Kidney epithelial cell (primary cell): Measurements from ENCODE around the gene LYZL4. TPM values are rescaled to one million over a fixed set of nuclear protein-coding genes. Genes with fewer than 3 reads are reported as not detected.
A peak's percentile ranks its signal among the peaks of the same experiment; 100 is the strongest.

Experiments
- DNase-seq: peaks from one replicate; pipeline ENCODE4 v3.0.0-alpha.2; 2010; ENCODE audit warnings: low read depth
- H3K27me3 ChIP-seq: 2 replicates; pipeline ENCODE4 v1.6.0; 2011; ENCODE audit warnings: low read length; ENCODE audit not compliant: control insufficient read depth, insufficient read depth
- H3K36me3 ChIP-seq: 2 replicates; pipeline ENCODE4 v1.5.1; 2011; ENCODE audit warnings: low read length; ENCODE audit not compliant: control insufficient read depth, insufficient read depth
- H3K4me3 ChIP-seq: 2 replicates; pipeline ENCODE4 v1.5.1; 2011; ENCODE audit warnings: low read depth, mild to moderate bottlenecking, control low read depth, low read length
- total RNA-seq: library from RNA; depleted of rRNA; stranded (reverse); fragments of >200 nt; gene quantifications from 2 replicates; pipeline ENCODE4 v1.2.3, GENCODE V29; 2015
- TF ChIP-seq, protein P1 (sequence below): IDR thresholded peaks from 2 replicates; pipeline ENCODE4 v1.5.1; 2011; ENCODE audit warnings: mild to moderate bottlenecking, moderate library complexity, low read length, control low read depth, inconsistent platforms; ENCODE audit not compliant: insufficient read depth, poor library complexity, severe bottlenecking

LYZL4 gene
- total RNA-seq, 1 donor from 2014 or later = not detected

DNA sequence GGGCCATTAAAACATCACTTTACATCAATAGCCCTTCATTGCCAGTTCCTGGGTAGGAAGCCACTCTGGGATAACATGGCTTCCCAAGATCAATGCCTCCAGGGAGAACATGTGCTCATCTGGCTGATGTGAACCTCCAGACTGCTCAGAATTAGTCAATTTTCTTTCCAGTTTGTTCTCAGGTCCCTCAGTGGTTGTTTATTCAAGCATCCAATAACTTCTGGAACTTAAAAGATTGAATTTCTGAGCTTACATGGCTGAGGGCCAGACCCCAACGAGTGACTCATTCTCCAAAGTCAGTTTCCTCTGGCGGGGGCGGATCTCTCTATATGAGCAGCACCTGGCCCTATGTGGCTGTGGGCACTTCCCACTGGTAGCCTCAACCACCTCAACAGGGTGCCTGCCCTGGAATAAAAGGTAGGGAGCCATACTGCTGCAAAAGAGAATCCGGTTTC lies 34.0 kb downstream of the LYZL4 start:
- Histone ChIP-seq H3K27me3 (no peaks in the 10 kb centered on the region), H3K4me3 (no peak overlapping the region), H3K36me3 (no peaks in the 10 kb centered on the region)
- TF ChIP-seq, protein P1, sequence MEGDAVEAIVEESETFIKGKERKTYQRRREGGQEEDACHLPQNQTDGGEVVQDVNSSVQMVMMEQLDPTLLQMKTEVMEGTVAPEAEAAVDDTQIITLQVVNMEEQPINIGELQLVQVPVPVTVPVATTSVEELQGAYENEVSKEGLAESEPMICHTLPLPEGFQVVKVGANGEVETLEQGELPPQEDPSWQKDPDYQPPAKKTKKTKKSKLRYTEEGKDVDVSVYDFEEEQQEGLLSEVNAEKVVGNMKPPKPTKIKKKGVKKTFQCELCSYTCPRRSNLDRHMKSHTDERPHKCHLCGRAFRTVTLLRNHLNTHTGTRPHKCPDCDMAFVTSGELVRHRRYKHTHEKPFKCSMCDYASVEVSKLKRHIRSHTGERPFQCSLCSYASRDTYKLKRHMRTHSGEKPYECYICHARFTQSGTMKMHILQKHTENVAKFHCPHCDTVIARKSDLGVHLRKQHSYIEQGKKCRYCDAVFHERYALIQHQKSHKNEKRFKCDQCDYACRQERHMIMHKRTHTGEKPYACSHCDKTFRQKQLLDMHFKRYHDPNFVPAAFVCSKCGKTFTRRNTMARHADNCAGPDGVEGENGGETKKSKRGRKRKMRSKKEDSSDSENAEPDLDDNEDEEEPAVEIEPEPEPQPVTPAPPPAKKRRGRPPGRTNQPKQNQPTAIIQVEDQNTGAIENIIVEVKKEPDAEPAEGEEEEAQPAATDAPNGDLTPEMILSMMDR = no peak
- DNase-seq = peak; percentile 61

DNA sequence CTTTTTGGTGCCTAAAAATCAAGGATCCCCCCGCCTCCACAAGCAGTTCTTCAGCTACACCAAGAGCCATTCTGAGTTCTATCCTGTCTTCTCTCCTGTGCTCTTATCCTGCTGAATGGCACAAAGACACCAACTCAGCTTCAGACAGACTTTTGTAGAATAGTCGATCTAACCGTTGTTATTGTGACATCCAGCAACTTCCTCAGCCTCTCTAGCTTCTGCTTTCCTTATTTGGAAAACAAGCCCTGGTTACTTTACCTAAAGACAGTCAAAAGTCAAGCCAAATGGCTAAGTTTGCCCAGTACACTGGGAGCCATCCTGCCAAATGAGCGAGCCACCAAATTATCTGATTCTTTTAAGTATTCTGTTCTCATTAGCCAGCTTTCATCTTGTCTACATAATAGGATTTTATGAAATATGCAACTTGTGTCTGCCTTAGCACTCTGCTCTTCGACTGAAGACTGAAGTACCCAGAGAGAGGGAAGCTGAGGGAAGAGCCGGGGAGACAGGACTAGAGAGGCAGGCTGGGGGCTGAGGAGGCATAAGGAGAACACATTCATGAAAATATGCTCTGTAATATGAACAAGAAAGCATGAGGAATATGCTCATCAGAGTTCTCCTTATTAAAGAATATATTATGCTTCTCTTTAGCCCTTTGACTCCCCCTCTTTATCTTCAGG lies 35.1 kb downstream of the LYZL4 start:
- Histone ChIP-seq H3K4me3 (no peak overlapping the region), H3K27me3 (no peaks in the 10 kb centered on the region), H3K36me3 (no peaks in the 10 kb centered on the region)
- TF ChIP-seq, protein P1 = no peak
- DNase-seq = no peak

DNA sequence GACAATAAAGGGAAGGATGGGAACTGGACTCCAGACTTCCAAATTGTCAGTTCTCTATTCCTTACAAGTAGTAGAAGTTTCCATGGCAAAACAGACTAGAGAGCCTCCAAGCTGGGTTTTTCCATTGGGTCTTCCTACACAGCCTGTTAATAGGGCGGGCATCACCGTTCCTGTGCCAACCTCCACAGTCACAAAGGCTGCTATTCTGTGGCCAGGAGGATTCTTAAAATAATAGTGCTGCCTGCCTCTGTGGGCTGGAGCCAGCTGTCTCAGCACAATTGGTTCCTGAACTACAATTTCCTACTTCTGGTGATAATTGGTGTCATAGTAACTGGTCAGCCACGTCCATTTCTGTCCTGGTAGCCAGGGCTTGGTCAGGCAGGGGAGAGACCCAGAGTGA lies 38.6 kb downstream of the LYZL4 start:
- H3K4me3 ChIP-seq = no peak overlapping the region
- H3K36me3 ChIP-seq = no peaks in the 10 kb centered on the region
- no peaks in the 10 kb centered on the region for H3K27me3 ChIP-seq
- DNase-seq = no peak
- TF ChIP-seq, protein P1 = no peak

DNA sequence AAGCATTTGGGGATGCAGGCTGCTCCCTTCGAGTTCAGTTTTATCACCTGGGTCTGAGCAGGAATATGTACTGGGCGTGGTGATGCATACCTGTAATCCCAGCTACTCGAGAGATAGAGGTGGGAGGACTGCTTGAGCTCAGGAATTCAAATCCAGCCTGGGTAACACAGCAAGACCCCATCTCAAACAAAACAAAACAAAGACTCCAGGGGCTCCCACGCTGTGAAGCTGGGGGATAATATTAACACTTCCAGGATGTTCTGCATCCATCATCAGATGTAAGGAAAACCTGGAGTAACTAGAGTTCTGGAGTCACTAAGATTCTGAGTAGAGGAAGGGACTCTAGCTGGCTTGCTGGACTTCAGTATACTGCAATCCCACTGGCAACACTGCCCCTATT lies 40.6 kb downstream of the LYZL4 start:
- no peak for DNase-seq
- no peak overlapping the region for H3K4me3 ChIP-seq
- TF ChIP-seq, protein P1 = no peak
- H3K27me3 ChIP-seq = no peaks in the 10 kb centered on the region
- H3K36me3 ChIP-seq = no peaks in the 10 kb centered on the region

DNA sequence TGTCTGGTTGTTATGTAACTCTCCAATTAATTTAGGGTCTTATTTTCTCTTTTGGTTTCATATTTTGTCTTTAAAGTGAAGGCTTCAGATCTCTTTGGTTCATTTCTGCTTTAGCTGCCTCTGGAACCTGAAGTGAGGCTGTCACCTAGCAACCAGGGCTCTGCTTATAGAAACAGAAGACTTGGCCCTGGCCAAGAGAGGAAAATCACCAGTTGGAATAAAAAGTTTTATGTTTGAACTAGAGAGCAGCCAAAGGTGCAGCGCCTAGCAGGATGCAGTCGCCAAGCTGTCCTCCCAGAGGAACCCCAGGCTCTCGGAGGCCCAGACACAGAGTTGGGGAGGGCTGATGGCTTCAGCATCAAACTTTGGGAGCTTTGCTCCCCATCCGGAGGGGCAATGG lies 41.1 kb downstream of the LYZL4 start:
- TF ChIP-seq, protein P1 = no peak
- H3K4me3 ChIP-seq = no peak overlapping the region
- DNase-seq = no peak
- no peaks in the 10 kb centered on the region for H3K36me3 ChIP-seq
- H3K27me3 ChIP-seq = no peaks in the 10 kb centered on the region

DNA sequence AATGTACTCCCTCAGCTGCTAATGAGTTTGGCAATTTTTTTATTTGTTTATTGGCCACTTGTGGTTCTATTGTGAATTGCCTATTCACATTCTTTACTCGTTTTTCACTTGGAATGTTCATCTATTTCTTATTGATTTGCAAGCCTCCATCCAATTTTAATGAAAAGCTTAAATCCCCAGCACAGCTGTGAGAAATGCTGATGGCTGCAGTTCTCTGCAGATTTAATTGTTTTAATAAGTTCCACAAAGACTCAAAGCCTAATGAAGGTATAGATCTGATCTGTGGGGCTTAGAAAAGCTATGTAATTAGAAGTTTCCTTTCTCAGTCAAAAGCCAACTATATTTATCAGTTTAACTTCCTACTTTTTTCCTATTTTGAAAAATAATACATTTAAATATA lies 41.5 kb downstream of the LYZL4 start:
- Histone ChIP-seq H3K27me3 (no peaks in the 10 kb centered on the region), H3K36me3 (no peaks in the 10 kb centered on the region), H3K4me3 (no peak overlapping the region)
- TF ChIP-seq, protein P1 = no peak
- DNase-seq = no peak
